Right lobe of liver (tissue), 4 donors: ENCODE data around the gene M6PR.

Experiments
- CTCF ChIP-seq, 4 donors: fragments of 200-600 bp in 3 of 4; fragments of 450-650 bp in 1 of 4; IDR thresholded peaks; one replicate each; pipeline versions ENCODE4 v1.5.1 to v1.8.0; 2016 to 2022; ENCODE audit warnings: antibody characterized with exemption in 4 of 4, mild to moderate bottlenecking in 2 of 4
- POLR2A ChIP-seq: fragments of 450-650 bp; IDR thresholded peaks from one replicate; pipeline ENCODE4 v1.6.1; 2017; ENCODE audit warnings: antibody characterized with exemption, mild to moderate bottlenecking
- donor health status: DM: no; HTN: no; CAD: no.
- donor health status: DM: no; HTN: no; CAD: no.
- donor health status: DM: no; HTN: yes; CAD: no.

- TF ChIP-seq POLR2A, result no peak
- TF ChIP-seq CTCF (IDR thresholded peaks at IDR 0.05), result no peak
Observed at GRCh38 chr12:8956772-8957171, 7.3 kb upstream of the M6PR start.
